ENCODE results near the gene ADGRL1.
"Not testable (repeated sequence)": the region's sequence is repeated elsewhere in the genome, so short reads cannot be mapped to it uniquely, and the experiment has no call there.

GRCh38 chr19:14249891-14250290 is 43.9 kb upstream of the ADGRL1 start:
- not testable (repeated sequence) for TF ChIP-seq POLR2A, CTCF (IDR thresholded peaks at IDR 0.05)
